Effector memory CD8-positive, alpha-beta T cell (primary cell): ENCODE data around the gene BEST1.
"Not testable (repeated sequence)": the region's sequence is repeated elsewhere in the genome, so short reads cannot be mapped to it uniquely, and the experiment has no call there.

Experiments used
- ATAC-seq: fragments of 150-1000 bp; cut with Tn5 transposase; replicated peaks from 2 replicates; pipeline ENCODE4 v1.10.0; 2021; ENCODE audit warnings: mild to moderate bottlenecking, moderate library complexity
- DNase-seq, 3 experiments: peaks; one replicate each; pipeline ENCODE4 v3.0.0; 2021
- H3K27ac Mint-ChIP-seq, 2 donors: one replicate each; pipeline ENCODE4 v1.8.0; 2022; ENCODE audit warnings: mild to moderate bottlenecking in 2 of 2, mixed read lengths in 2 of 2, moderate library complexity in 2 of 2
- H3K27me3 Mint-ChIP-seq, 2 donors: one replicate each; pipeline ENCODE4 v1.8.0; 2022; ENCODE audit warnings: mixed read lengths in 2 of 2
- H3K36me3 Mint-ChIP-seq: one replicate; pipeline ENCODE4 v1.8.0; 2022; ENCODE audit warnings: mild to moderate bottlenecking, moderate library complexity, mixed read lengths; ENCODE audit not compliant: insufficient read depth
- H3K4me1 Mint-ChIP-seq, 2 donors: one replicate each; pipeline ENCODE4 v1.8.0; 2022; ENCODE audit warnings: low read depth in 2 of 2, mixed read lengths in 2 of 2
- H3K4me3 Mint-ChIP-seq, 2 donors: one replicate each; pipeline ENCODE4 v1.8.0; 2022; ENCODE audit warnings: mild to moderate bottlenecking in 2 of 2, mixed read lengths in 2 of 2, moderate library complexity in 2 of 2
- H3K9me3 Mint-ChIP-seq, 2 donors: one replicate each; pipeline ENCODE4 v1.8.0; 2022; ENCODE audit warnings: mixed read lengths in 2 of 2

Gene BEST1

DNA sequence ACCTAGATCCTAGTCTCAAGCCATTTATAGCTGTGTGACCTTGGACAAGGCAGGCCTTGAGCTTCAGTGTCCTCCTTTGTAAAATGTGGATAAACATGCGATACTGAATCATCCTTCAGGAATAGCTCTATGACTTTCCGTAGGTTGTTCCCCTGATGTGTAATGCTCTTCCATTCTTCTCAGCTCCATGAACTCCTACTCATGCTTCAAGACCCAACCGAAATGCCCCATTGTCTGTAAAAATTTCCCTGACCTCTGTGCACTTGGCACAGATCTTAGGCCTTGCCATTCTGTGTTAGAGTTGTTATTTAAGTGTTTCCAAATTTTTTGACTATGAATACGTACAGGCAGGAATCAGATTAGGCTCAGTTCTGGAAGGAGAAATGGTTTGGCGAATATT, 3.3 kb upstream of the BEST1 start:
- no peaks in the 10 kb centered on the region for H3K36me3 Mint-ChIP-seq
- peaks cover 11 to 21% of the 10 kb centered on the region in 2 donors for H3K27me3 Mint-ChIP-seq
- H3K9me3 Mint-ChIP-seq, result no peaks in the 10 kb centered on the region
- H3K4me3 Mint-ChIP-seq, result no peak overlapping the region
- H3K27ac Mint-ChIP-seq, result no peak overlapping the region
- ATAC-seq, result no peak
- no peak for DNase-seq
- H3K4me1 Mint-ChIP-seq, result peaks cover 0 to 3% of the 10 kb centered on the region in 2 donors

- no peaks in the 10 kb centered on the region for H3K36me3 Mint-ChIP-seq
- H3K27ac Mint-ChIP-seq, result no peak overlapping the region
- ATAC-seq (peak; percentile 92), DNase-seq (peak; percentile 57 to 65 (median 63))
- H3K27me3 Mint-ChIP-seq, result peaks cover 11 to 21% of the 10 kb centered on the region in 2 donors
- no peaks in the 10 kb centered on the region for H3K9me3 Mint-ChIP-seq
- H3K4me1 Mint-ChIP-seq, result peaks cover 0 to 3% of the 10 kb centered on the region in 2 donors
- H3K4me3 Mint-ChIP-seq, result no peak overlapping the region
These were observed 2.5 kb upstream of the BEST1 start for GRCh38 chr11:61947486-61948210.

GRCh38 chr11:61948505-61948904, 1.6 kb upstream of the BEST1 start:
- H3K4me1 Mint-ChIP-seq, result peaks cover 0 to 3% of the 10 kb centered on the region in 2 donors
- no peak for DNase-seq
- peaks cover 11 to 21% of the 10 kb centered on the region in 2 donors for H3K27me3 Mint-ChIP-seq
- no peak overlapping the region for H3K4me3 Mint-ChIP-seq
- H3K9me3 Mint-ChIP-seq, result no peaks in the 10 kb centered on the region
- ATAC-seq, result no peak
- H3K36me3 Mint-ChIP-seq, result no peaks in the 10 kb centered on the region
- H3K27ac Mint-ChIP-seq, result no peak overlapping the region

GRCh38 chr11:61949169-61950034, 749 bp upstream of the BEST1 start:
- Mint-ChIP-seq H3K9me3 (no peaks in the 10 kb centered on the region), H3K27ac (no peak overlapping the region), H3K4me1 (peaks cover 0 to 3% of the 10 kb centered on the region in 2 donors), H3K27me3 (peaks cover 17 to 27% of the 10 kb centered on the region in 2 donors), H3K4me3 (no peak overlapping the region), H3K36me3 (no peaks in the 10 kb centered on the region)
- ATAC-seq (peak; percentile 33), DNase-seq (no peak)

DNA sequence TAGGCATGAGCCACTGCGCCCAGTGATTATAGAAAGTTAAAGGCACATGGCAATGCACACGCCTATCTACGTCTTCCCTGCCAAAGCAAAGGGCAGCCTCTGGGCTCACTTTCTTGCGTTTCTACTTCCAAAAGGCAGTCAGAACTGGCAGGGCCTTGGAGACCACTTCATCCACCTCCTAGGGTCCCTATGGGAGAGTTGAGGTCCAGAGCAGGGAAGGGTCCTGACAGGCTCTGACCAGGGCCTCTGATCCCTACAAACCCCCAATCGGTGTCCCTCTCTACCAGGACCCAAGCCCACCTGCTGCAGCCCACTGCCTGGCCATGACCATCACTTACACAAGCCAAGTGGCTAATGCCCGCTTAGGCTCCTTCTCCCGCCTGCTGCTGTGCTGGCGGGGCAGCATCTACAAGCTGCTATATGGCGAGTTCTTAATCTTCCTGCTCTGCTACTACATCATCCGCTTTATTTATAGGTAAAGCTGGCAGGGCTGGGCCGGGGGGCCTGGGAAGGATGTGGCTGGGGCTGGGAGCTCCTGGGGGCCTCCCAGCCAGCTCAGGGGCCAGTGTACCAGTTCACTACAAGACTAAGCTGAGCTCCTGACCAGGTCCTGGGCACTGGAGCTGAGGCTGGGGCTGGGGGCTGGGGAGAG, 1.5 kb downstream of the BEST1 start:
- H3K27ac Mint-ChIP-seq, result no peak overlapping the region
- H3K4me3 Mint-ChIP-seq, result no peak overlapping the region
- H3K36me3 Mint-ChIP-seq, result no peaks in the 10 kb centered on the region
- H3K27me3 Mint-ChIP-seq, result peaks cover 24 to 44% of the 10 kb centered on the region in 2 donors
- no peaks in the 10 kb centered on the region for H3K9me3 Mint-ChIP-seq
- ATAC-seq (no peak), DNase-seq (no peak)
- peaks cover 0 to 5% of the 10 kb centered on the region in 2 donors for H3K4me1 Mint-ChIP-seq

DNA sequence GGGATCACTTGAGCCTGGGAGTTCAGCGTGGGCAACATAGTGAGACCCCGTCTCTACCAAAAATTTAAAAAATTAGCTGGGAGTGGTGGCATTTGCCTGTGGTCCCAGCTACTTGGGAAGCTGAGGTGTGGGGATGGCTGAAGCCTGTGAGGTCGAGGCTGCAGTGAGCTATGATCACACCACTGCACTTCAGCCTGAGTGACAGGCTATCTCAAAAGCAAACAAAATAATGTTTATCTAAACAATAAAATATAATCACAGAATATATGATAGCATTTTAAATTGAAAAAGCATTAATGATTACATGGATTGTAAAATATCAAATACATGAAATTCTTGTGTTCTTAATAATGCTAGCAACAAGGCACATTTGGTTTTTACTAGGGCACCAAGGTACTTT, 2.7 kb downstream of the BEST1 start:
- H3K27ac Mint-ChIP-seq, result no peak overlapping the region
- H3K9me3 Mint-ChIP-seq, result no peaks in the 10 kb centered on the region
- ATAC-seq (no peak), DNase-seq (no peak)
- H3K4me3 Mint-ChIP-seq, result no peak overlapping the region
- H3K27me3 Mint-ChIP-seq, result peaks cover 13 to 31% of the 10 kb centered on the region in 2 donors
- no peaks in the 10 kb centered on the region for H3K36me3 Mint-ChIP-seq
- peaks cover 0 to 2% of the 10 kb centered on the region in 2 donors for H3K4me1 Mint-ChIP-seq

DNA sequence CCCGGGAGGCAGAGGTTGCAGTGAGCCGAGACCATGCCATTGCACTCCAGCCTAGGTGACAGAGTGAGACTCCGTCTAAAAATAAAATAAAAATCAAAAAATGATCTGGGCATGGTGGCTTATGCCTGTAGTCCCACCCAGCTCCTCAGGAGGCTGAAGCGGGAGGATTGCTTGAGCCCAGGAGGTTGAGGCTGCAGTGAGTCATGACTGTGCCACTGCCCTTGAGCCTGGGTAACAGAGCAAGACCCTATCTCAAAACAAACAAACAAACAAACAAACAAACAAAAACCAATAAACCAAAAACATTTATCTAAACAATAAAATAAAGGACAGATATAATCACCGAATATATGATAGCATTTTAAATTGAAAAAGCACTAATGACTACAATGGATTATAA, 3.5 kb downstream of the BEST1 start:
- ATAC-seq, H3K27ac Mint-ChIP-seq, H3K9me3 Mint-ChIP-seq, H3K36me3 Mint-ChIP-seq, H3K4me1 Mint-ChIP-seq, DNase-seq, H3K4me3 Mint-ChIP-seq: not testable (repeated sequence)
- peaks cover 13 to 31% of the 10 kb centered on the region in 2 donors for H3K27me3 Mint-ChIP-seq

GRCh38 chr11:61954106-61954850, 4.1 kb downstream of the BEST1 start:
- no peaks in the 10 kb centered on the region for H3K9me3 Mint-ChIP-seq
- H3K36me3 Mint-ChIP-seq, result no peaks in the 10 kb centered on the region
- H3K4me3 Mint-ChIP-seq, result no peak overlapping the region
- no peak overlapping the region for H3K27ac Mint-ChIP-seq
- ATAC-seq (no peak), DNase-seq (no peak)
- peaks cover 13 to 29% of the 10 kb centered on the region in 2 donors for H3K27me3 Mint-ChIP-seq
- H3K4me1 Mint-ChIP-seq, result peaks cover 0 to 2% of the 10 kb centered on the region in 2 donors

DNA sequence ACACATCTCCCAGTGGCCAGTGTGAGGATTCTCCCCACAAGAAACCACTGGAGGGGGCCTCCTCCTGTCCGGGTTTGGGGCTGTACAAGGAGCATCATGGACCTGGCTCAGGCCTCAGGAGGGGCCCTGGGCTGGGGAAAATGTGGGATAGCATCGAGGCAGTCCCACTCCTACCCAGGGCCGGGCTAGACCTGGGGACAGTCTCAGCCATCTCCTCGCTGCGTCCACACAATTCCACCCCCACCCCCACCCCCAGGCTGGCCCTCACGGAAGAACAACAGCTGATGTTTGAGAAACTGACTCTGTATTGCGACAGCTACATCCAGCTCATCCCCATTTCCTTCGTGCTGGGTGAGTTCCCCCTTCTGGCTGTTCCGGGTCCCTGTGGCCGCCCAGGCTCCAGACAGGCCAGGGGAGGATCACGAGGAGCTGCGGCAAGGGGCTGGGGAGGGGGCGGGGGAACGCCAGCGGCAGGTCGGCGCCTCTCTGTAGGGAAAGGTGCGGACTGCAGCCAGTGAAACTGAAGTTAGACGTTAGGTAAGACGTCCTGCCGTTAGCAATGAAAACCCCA, 4.8 kb downstream of the BEST1 start:
- DNase-seq, result no peak
- peak; percentile 50 for ATAC-seq
- no peak overlapping the region for H3K27ac Mint-ChIP-seq
- H3K4me1 Mint-ChIP-seq, result peaks cover 0 to 2% of the 10 kb centered on the region in 2 donors
- no peaks in the 10 kb centered on the region for H3K36me3 Mint-ChIP-seq
- H3K4me3 Mint-ChIP-seq, result peak overlapping the region in 1 of 2 donors; percentile 56
- H3K9me3 Mint-ChIP-seq, result no peaks in the 10 kb centered on the region
- H3K27me3 Mint-ChIP-seq, result peaks cover 13 to 23% of the 10 kb centered on the region in 2 donors

DNA sequence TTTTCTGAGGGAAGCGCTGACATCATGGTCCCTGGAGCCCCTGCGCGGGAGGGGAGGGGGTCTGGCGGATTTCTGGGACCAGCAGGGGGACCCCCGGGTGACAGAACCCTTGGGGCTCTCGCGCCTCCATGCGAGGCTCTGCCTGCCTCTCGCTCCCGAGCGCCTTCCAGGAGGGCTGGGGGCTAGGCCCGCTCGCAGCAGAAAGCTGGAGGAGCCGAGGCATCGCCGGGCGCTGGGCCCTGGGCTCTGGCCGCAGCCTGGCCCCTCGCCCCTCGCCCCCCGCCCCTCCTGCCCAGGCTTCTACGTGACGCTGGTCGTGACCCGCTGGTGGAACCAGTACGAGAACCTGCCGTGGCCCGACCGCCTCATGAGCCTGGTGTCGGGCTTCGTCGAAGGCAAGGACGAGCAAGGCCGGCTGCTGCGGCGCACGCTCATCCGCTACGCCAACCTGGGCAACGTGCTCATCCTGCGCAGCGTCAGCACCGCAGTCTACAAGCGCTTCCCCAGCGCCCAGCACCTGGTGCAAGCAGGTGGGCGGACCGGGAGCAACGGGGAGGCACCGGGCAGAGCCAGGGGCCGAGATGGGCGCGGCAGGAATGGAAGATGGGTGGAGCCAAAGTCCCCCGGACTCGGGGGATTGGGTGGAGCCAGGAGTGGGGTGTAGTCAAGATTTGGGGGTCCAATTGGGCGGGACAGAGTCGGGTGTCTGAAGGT, 5.4 kb downstream of the BEST1 start:
- no peaks in the 10 kb centered on the region for H3K9me3 Mint-ChIP-seq
- H3K27me3 Mint-ChIP-seq, result peaks cover 13 to 23% of the 10 kb centered on the region in 2 donors
- H3K4me3 Mint-ChIP-seq, result peak overlapping the region in 1 of 2 donors; percentile 59
- ATAC-seq (peak; percentile 81), DNase-seq (no peak)
- H3K4me1 Mint-ChIP-seq, result peaks cover 0 to 2% of the 10 kb centered on the region in 2 donors
- H3K36me3 Mint-ChIP-seq, result peaks cover 4% of the 10 kb centered on the region
- H3K27ac Mint-ChIP-seq, result peak overlapping the region in 1 of 2 donors; percentile 25

GRCh38 chr11:61956191-61957020, 6.3 kb downstream of the BEST1 start:
- Mint-ChIP-seq H3K9me3 (no peaks in the 10 kb centered on the region), H3K4me3 (peak overlapping the region in 1 of 2 donors; percentile 59), H3K27me3 (peaks cover 13 to 23% of the 10 kb centered on the region in 2 donors), H3K27ac (peak overlapping the region in 1 of 2 donors; percentile 25), H3K36me3 (peaks cover 8% of the 10 kb centered on the region), H3K4me1 (peaks cover 0 to 3% of the 10 kb centered on the region in 2 donors)
- DNase-seq (no peak), ATAC-seq (no peak)
